Activated T-cell treated with anti-CD3 and anti-CD28 coated beads, Interleukin-2, amount 50 U/mL, for 24 hours (primary cell): Measurements from ENCODE around the gene CHL1.

ENCODE experiments used
- DNase-seq: peaks from one replicate; pipeline ENCODE4 v3.0.0-alpha.2; 2020
- H3K27ac Mint-ChIP-seq: 2 replicates; pipeline ENCODE4 v1.8.0; 2020; ENCODE audit warnings: mild to moderate bottlenecking, mixed read lengths
- H3K27me3 Mint-ChIP-seq: 2 replicates; pipeline ENCODE4 v1.8.0; 2020; ENCODE audit warnings: mixed read lengths
- H3K36me3 Mint-ChIP-seq: 2 replicates; pipeline ENCODE4 v1.8.0; 2020; ENCODE audit warnings: low read depth, mixed read lengths
- H3K4me1 Mint-ChIP-seq: 2 replicates; pipeline ENCODE4 v1.8.0; 2020; ENCODE audit warnings: low read depth, mixed read lengths
- H3K4me3 Mint-ChIP-seq: 2 replicates; pipeline ENCODE4 v1.8.0; 2020; ENCODE audit warnings: mild to moderate bottlenecking, moderate library complexity, mixed read lengths
- H3K9me3 Mint-ChIP-seq: 2 replicates; pipeline ENCODE4 v1.8.0; 2020; ENCODE audit warnings: mixed read lengths

CHL1 gene

DNA sequence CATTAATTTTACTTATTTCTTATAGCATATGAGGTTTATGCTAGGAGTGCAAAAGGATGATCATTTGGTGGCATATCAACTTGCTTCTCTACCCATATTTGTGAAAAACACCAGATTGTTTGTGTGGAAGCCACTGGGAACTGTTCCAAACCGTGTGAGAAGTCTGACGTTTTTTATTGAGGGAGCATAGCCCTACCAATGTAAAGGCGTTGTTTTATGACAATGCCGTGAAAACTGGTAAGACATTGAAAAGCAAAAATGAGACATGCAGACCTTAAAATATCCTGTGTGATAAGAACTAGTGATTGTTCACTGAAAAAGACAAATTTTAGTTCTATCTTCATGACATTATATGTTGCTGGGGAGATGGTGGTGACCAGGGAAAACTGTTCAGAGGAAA is 87.8 kb downstream of the CHL1 start:
- no peaks in the 10 kb centered on the region for H3K4me1 Mint-ChIP-seq
- DNase-seq, result no peak
- no peak overlapping the region for H3K27ac Mint-ChIP-seq
- H3K9me3 Mint-ChIP-seq, result peaks cover 8% of the 10 kb centered on the region
- H3K36me3 Mint-ChIP-seq, result no peaks in the 10 kb centered on the region
- no peaks in the 10 kb centered on the region for H3K27me3 Mint-ChIP-seq
- no peak overlapping the region for H3K4me3 Mint-ChIP-seq

DNA sequence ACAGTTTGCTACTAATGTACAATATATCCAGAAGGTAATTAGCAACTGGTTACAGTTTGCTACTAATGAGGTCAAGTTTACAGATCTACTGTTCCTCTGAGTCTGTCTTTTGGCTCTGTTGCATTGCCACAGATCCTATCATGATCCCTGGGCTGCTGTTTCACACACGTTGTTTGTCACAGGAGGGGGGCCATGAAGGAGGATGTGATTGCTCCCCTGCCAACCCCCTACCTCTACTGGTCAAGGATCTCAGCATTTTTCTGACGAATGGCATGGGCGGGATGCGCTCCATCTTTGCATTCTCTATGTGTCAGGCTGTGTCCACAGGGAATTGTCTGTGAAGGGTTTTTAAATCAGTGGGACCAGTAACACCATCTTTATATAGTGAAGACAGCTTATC is 91.9 kb downstream of the CHL1 start:
- Mint-ChIP-seq H3K9me3 (peaks cover 5% of the 10 kb centered on the region), H3K4me3 (no peak overlapping the region)

DNA sequence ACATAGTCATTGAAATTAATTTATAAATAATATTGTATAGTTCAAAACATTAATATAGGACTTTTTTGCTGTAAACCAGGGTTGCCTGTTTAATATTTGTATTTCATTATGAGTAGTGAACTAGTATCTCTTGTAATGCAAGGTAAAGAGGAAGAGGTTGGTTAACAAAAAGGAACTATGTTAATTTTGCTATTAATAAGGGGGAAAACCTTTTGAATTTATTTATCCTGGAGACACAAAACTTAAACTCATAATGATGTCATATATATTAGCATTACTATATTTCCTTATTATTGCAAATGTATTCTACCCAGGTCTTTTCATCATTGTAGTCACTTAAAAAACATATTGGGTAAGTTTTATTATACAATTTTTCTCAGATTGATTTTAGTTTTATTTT is 94.5 kb downstream of the CHL1 start:
- H3K4me1 Mint-ChIP-seq, result no peaks in the 10 kb centered on the region
- DNase-seq, result no peak
- no peak overlapping the region for H3K27ac Mint-ChIP-seq
- H3K36me3 Mint-ChIP-seq, result no peaks in the 10 kb centered on the region
- no peak overlapping the region for H3K4me3 Mint-ChIP-seq
- H3K9me3 Mint-ChIP-seq, result peaks cover 3% of the 10 kb centered on the region
- H3K27me3 Mint-ChIP-seq, result no peaks in the 10 kb centered on the region

More for the DNA sequence above, 91.9 kb downstream of the CHL1 start:
- H3K27me3 Mint-ChIP-seq, result no peaks in the 10 kb centered on the region
- H3K27ac Mint-ChIP-seq, result no peak overlapping the region
- H3K36me3 Mint-ChIP-seq, result no peaks in the 10 kb centered on the region
- DNase-seq, result no peak
- H3K4me1 Mint-ChIP-seq, result no peaks in the 10 kb centered on the region

DNA sequence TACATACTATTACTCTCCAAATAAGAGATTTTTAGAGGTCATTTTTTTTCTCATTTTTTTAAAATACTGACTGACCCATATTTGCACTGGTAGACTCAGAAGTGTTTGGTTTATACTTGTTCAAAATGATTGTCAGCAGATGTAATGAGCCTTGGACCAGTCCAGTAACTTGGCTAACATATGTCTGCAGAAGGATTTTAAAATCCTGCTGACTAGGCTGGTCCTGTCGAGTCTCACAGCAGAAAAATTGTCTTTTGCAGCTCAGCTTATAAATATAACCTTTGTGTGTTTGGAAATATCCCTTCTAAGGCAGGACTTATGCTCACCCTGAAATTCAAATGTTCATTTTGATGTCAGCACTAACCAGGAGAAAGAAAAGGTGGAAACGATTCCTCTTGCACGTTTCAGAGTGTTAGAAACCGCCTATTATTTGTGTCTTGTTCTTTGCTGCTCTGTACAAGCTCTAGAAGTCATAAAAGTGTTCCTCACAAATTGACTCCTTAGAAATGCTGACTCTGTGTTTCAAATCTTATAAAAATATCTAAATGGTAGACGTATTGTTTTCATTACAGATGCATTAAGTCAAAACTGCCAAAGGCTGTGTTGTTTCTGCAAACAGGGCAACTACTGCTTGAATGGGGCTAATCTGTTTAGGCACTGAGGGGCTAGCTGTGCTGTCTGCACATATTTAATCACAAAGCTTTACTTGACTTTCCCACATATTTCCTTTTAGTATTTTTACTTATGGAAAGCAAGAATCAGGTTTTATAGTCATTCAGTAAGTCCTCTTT is 95.3 kb downstream of the CHL1 start:
- no peaks in the 10 kb centered on the region for H3K27me3 Mint-ChIP-seq
- H3K9me3 Mint-ChIP-seq, result peaks cover 1% of the 10 kb centered on the region
- no peaks in the 10 kb centered on the region for H3K4me1 Mint-ChIP-seq
- DNase-seq, result no peak
- H3K27ac Mint-ChIP-seq, result no peak overlapping the region
- no peak overlapping the region for H3K4me3 Mint-ChIP-seq
- H3K36me3 Mint-ChIP-seq, result no peaks in the 10 kb centered on the region

DNA sequence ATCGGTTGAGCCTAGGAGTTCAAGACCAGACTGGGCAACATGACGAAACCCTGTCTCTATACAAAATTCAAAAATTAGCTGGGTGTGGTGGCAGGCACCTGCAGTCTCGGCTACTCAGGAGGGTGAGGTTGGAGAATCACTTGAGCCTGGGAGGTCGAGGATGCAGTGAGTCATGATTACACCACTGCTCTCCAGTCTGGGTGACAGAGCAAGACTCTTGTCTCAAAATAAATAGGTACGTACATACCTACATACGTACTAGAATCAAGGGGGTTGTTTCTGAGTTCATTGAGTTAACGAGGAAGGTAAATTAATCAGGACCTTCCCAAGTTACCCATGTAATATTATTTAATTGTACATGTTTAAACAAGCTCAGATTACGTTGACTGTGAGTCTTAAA is 97.5 kb downstream of the CHL1 start:
- Mint-ChIP-seq H3K27ac (no peak overlapping the region), H3K4me3 (no peak overlapping the region), H3K4me1 (no peaks in the 10 kb centered on the region), H3K36me3 (no peaks in the 10 kb centered on the region), H3K27me3 (no peaks in the 10 kb centered on the region), H3K9me3 (no peaks in the 10 kb centered on the region)
- no peak for DNase-seq

DNA sequence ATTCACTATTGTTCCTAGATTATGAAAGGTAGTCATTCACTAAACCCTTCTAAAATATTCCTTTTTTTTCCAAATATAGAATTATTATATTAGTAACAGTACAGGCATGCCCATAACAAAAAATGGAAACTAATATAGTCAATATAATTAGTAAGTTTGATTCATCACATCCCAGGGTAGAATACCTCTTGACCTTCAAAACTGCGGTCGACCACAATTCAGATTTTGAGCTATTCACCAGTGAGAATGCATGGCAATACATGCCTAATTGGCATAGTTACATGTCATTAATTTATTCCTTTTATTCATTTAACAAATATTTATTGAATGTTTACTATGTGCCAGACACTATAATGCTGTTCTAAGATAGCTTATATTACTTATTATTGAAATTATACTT is 98.0 kb downstream of the CHL1 start:
- no peak overlapping the region for H3K27ac Mint-ChIP-seq
- H3K4me1 Mint-ChIP-seq, result no peaks in the 10 kb centered on the region
- no peaks in the 10 kb centered on the region for H3K36me3 Mint-ChIP-seq
- H3K9me3 Mint-ChIP-seq, result no peaks in the 10 kb centered on the region
- no peak for DNase-seq
- no peaks in the 10 kb centered on the region for H3K27me3 Mint-ChIP-seq
- no peak overlapping the region for H3K4me3 Mint-ChIP-seq

DNA sequence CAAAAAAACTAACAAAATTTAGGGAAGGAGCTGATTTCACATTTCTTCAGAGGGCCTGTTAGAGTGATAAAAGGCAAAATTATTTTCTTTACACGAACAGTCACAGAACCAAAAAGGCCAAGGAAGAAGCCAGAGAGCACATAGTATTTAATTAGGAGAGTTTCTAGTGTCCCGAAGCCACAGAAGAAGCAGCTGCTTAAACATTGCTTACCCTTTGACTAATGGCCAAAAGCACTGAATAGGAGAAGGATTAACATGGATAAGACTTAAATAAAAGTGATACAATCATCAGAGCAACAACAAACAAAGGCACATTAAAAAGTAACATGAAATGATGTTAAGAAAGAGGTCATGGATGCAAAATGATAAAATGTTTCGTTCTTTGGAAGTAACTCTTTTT is 98.6 kb downstream of the CHL1 start:
- H3K27ac Mint-ChIP-seq, result no peak overlapping the region
- H3K4me3 Mint-ChIP-seq, result no peak overlapping the region
- no peaks in the 10 kb centered on the region for H3K27me3 Mint-ChIP-seq
- no peaks in the 10 kb centered on the region for H3K36me3 Mint-ChIP-seq
- no peaks in the 10 kb centered on the region for H3K9me3 Mint-ChIP-seq
- no peak for DNase-seq
- no peaks in the 10 kb centered on the region for H3K4me1 Mint-ChIP-seq

DNA sequence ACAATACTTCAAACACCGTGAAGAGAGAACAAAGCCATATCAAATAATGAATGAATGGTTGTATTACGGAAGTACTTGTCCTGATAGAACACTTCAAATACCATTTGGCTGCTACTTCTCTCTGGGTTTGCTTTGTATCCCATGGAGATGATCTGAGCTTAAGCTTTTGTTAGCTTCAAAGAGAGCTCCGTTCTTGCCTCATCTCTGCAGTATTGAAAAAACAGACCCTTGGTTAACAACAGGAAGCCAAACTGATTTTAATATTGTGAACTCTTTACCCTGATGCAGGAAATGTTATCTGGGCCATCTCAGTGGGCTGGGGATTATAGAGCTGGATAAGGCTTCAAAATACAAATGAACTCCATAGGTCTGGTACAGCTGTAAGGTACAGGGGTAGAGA is 101.0 kb downstream of the CHL1 start:
- Mint-ChIP-seq H3K27ac (no peak overlapping the region), H3K36me3 (no peaks in the 10 kb centered on the region), H3K9me3 (peaks cover 5% of the 10 kb centered on the region), H3K27me3 (no peaks in the 10 kb centered on the region), H3K4me3 (no peak overlapping the region), H3K4me1 (no peaks in the 10 kb centered on the region)
- no peak for DNase-seq

DNA sequence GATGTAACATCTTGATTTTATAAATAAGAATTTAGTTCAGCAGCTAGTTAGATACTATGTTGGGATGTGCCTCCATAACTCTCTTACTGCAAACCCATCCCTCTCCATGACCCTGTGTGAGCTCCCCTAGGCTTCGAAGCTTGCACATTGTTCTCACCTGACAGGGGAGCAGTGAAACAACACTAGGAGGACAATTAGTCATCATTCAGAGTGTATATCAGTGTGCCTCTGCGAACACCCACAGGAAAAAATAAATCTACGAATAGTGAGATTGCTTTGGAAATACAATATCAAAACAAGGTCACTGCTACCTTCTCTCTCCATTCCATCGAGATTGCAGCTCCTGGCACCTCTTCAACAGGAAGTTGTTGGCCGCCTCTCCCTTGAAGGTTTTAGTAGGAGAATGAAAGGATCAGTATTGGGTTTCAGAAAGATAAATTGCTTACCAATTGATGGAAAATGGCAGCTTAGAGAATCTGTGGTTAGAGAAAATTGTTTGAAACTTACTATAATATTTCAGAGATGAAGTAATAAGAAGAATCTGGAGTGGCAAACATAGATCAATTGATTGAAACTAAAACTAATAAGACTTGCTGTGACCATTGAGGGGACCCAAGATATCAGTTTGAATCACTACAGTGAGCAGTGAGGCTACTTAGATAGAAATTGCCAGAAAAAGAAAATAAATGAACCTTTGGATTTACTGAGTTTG is 103.2 kb downstream of the CHL1 start:
- no peaks in the 10 kb centered on the region for H3K36me3 Mint-ChIP-seq
- H3K4me1 Mint-ChIP-seq, result no peaks in the 10 kb centered on the region
- H3K9me3 Mint-ChIP-seq, result peaks cover 14% of the 10 kb centered on the region
- no peak overlapping the region for H3K4me3 Mint-ChIP-seq
- no peak for DNase-seq
- H3K27ac Mint-ChIP-seq, result no peak overlapping the region
- H3K27me3 Mint-ChIP-seq, result no peaks in the 10 kb centered on the region

DNA sequence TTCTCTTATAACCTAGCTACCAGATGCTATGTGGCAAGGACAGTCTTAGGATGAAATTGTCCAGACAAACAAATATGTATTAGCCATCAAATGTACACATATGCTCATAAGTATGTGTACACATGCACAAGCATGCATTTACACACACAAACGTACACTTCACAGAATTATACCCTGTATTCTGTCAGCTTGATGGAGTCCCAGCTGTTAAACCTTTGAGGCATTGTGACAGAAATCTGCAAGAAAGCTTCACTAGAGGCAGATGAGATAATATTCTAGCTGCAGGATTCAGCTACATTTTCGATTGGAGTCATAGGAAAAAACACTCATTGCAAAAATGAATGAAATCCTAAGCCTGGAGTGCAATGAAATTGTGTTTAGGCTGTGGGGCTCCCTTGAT is 110.6 kb downstream of the CHL1 start:
- Mint-ChIP-seq H3K27me3 (peaks cover 3% of the 10 kb centered on the region), H3K4me1 (no peaks in the 10 kb centered on the region), H3K27ac (no peak overlapping the region)

DNA sequence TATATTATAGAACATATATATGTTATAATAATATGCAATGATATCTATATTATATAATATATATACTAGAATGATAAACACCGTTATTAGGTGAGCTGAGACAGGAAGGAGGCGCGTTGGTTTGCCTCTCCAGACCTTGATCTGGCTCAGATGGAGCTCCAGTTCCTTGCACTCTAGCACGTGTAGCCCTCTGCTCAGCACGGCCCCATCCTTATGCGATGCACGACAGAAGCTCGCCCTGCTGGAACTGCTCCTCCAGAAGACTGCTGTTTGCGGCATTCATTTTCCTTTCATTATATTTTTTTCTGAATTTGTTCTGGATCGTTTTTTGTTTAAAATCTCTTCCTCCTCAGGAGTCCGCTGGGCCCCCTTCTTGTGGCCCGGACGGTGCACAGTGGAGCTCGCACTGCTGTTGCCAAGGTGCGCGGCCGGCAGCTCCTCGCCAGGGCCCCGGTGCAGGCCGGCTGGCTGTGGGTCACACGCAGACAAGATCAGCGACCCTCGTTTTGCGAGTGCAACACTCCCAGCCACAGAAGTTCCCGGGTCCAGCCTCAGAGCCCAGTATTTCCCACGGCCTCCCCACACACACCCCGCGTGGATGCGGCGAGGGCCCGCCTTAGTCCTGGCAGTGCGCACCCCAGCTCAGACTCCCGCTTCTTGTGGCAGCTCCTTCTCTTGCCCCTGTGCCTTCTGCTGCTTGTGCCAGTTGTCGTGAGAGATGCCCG is 112.2 kb downstream of the CHL1 start:
- peaks cover 7% of the 10 kb centered on the region for H3K9me3 Mint-ChIP-seq
- no peak for DNase-seq
- H3K36me3 Mint-ChIP-seq, result no peaks in the 10 kb centered on the region
- no peak overlapping the region for H3K27ac Mint-ChIP-seq
- H3K27me3 Mint-ChIP-seq, result peaks cover 3% of the 10 kb centered on the region
- H3K4me3 Mint-ChIP-seq, result no peak overlapping the region
- no peaks in the 10 kb centered on the region for H3K4me1 Mint-ChIP-seq

More for the DNA sequence above, 110.6 kb downstream of the CHL1 start:
- no peak overlapping the region for H3K4me3 Mint-ChIP-seq
- DNase-seq, result no peak
- H3K36me3 Mint-ChIP-seq, result no peaks in the 10 kb centered on the region
- H3K9me3 Mint-ChIP-seq, result peaks cover 9% of the 10 kb centered on the region

DNA sequence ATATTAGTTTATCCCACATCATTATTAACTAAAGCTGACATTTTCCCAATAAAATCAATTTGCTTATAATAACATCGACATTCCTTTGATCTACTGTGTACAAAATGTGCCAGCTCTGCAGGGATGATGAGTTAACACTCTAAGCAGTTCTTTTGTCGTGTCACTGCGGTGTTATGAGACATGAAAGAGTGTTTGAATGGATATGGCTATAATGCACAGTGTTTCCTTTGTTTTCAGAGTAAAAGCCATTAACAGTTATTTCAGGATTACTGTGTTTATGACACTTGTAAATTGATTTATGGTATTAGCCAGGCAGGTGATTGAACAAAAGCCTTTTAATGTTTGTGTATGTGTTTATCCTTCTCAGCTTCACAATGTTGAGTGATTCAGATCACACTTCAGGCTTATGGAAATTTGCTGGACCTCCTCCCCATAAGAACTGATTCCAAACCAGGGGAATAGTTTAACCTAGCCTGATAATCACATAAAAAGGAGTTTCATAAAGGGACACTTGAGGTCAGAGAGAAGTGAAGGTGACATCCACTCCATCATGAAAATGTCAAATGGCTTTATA is 115.7 kb downstream of the CHL1 start:
- H3K9me3 Mint-ChIP-seq, result no peaks in the 10 kb centered on the region
- no peak overlapping the region for H3K27ac Mint-ChIP-seq
- no peaks in the 10 kb centered on the region for H3K4me1 Mint-ChIP-seq
- no peaks in the 10 kb centered on the region for H3K36me3 Mint-ChIP-seq
- no peak overlapping the region for H3K4me3 Mint-ChIP-seq
- no peak for DNase-seq
- H3K27me3 Mint-ChIP-seq, result peaks cover 3% of the 10 kb centered on the region

DNA sequence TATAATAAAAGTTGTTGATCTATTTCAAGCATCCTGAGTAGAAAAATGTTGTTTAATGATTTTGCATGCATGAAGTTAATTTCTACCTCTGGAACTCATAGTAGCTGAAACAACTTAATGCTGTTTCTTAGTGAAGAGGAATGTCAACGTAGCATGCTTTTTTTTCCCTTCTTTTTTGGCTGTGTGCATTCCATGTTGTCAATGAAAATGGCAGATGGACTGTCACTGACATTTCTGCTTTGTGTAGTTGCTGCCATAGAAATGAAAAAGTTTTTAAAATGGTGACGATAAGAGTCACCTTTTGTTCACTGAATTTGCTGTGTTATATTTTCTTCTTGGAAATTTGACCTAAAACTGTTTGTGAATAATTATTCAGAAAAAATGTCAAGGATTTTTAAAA is 116.3 kb downstream of the CHL1 start:
- no peak overlapping the region for H3K4me3 Mint-ChIP-seq
- no peak for DNase-seq
- H3K27me3 Mint-ChIP-seq, result peaks cover 3% of the 10 kb centered on the region
- no peaks in the 10 kb centered on the region for H3K4me1 Mint-ChIP-seq
- H3K27ac Mint-ChIP-seq, result no peak overlapping the region
- H3K9me3 Mint-ChIP-seq, result no peaks in the 10 kb centered on the region
- no peaks in the 10 kb centered on the region for H3K36me3 Mint-ChIP-seq

DNA sequence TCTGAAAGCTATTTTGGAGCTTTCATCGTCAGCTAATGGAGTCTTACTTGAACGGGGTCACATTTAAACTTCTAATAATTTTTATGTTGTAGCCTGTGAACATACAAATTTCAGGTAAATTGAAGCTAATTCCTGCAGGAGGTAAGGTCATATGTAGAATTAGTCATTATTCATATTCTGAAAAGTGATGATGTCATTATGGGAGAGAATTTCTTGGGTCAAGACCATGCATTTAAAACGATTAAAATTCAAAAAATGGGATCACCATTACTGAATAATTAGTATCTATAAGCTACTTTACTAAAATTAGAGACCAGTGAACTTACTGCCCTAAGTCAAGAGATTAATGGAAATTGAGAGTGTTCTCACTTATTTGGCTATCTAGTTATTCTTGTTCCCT is 120.4 kb downstream of the CHL1 start:
- Mint-ChIP-seq H3K27ac (no peak overlapping the region), H3K4me1 (no peaks in the 10 kb centered on the region), H3K9me3 (no peaks in the 10 kb centered on the region), H3K36me3 (no peaks in the 10 kb centered on the region), H3K4me3 (no peak overlapping the region), H3K27me3 (no peaks in the 10 kb centered on the region)
- no peak for DNase-seq

DNA sequence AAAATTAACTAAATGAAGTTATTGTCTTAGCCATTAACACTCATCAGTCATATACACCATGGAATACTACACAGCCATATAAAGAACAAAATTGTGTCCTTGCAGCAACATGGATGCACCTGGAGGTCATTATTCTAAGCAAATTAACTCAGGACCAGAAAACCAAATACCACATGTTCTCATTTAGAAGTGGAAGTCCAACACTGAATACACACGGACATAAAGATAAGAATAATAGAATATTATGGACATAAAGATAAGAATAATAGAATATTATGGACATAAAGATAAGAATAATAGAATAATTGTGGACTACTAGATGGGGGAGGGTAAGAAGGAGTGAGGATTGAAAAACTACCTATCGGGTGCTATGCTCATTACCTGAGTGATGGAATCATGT is 122.3 kb downstream of the CHL1 start:
- Mint-ChIP-seq H3K4me3 (no peak overlapping the region), H3K36me3 (no peaks in the 10 kb centered on the region), H3K27ac (no peak overlapping the region), H3K4me1 (no peaks in the 10 kb centered on the region), H3K27me3 (no peaks in the 10 kb centered on the region), H3K9me3 (no peaks in the 10 kb centered on the region)
- no peak for DNase-seq
